HG03520 (cell line): ENCODE data around the gene LRCH4.
"Not testable (repeated sequence)": the region's sequence is repeated elsewhere in the genome, so short reads cannot be mapped to it uniquely, and the experiment has no call there.

Experiments used
- ATAC-seq: cut with Tn5 transposase; IDR thresholded peaks from one replicate; pipeline ENCODE4 v1.9.1; 2021; ENCODE audit warnings: mild to moderate bottlenecking, moderate library complexity; ENCODE audit not compliant: unreplicated experiment

LRCH4 gene

DNA sequence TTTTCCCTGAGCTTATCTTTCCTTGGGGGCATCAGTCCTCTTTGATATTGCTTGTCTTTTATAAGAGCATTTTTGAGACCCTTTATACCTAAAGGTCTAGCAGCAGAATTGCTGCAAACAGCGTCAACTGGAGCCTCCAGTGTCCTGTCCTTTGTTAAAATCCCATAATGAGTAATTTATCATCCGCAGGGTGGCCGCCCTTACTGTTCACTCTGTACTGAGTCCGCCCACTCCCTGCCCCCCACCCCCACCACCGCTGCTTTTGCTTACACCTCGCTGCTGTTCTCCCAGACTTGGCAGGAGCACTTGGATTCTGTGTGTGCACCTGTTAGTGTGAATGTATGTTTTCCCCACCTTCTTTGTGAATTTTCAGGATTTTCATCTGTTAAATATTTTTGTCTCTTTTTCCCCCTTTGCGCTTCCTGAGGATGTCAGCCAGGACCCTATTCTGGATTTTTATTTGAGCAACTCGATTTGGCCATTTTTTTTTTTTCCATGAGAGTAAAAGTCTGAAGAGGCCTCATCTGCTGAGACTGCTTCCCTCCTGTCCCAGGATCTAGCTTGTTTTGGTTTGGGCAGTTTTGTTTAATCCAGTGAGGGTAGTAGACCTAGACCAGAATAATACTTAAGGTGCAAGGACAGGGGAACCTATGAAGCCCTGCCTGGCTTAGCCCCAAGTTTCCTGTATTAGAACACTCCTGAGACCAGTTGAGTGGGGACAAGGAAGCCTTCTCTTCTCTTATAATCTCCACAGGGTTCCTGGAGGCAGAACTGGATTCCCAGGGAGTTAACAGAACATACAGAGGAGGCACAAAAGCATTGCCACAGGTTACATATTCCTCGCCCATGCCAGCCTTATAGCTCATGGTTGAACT lies 38.8 kb downstream of the LRCH4 start:
- ATAC-seq, result no peak

DNA sequence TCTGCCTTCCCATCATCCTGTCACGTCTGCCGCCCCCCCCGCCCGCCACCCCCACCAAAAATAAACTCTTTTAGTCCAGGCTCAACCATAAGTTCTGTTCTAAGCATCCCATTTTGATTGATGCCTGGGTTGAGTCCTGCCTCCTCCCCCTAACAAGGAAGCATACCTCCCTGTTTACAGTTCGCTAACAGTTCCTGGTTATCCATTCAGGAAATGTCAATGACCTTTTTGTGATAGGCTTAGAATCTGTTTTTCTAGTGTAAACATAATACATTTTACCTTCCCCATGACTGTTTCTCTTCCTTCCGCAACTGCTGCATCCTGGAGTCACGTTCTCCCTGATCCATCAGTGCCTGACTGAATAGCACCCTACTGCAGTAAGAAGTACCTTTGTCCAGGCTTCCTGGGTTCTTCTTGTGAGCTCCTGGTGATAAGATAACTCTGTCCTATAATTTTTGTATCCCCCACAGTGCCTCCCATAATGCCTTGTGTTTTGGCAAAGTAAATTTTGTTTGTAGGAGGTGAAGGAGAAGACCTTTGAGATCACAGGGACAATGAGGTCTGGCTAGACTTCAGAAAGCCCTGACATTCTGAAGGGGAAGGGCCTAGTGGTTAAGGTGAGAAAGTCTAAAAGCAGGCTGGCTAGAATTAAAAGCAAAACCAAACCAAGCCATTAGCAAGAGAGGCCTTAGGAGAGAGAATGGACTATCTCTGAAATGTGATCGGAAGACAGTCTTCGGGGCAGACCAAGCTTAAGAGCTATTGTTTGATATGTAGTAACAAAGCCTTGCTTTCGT lies 39.6 kb downstream of the LRCH4 start:
- no peak for ATAC-seq

DNA sequence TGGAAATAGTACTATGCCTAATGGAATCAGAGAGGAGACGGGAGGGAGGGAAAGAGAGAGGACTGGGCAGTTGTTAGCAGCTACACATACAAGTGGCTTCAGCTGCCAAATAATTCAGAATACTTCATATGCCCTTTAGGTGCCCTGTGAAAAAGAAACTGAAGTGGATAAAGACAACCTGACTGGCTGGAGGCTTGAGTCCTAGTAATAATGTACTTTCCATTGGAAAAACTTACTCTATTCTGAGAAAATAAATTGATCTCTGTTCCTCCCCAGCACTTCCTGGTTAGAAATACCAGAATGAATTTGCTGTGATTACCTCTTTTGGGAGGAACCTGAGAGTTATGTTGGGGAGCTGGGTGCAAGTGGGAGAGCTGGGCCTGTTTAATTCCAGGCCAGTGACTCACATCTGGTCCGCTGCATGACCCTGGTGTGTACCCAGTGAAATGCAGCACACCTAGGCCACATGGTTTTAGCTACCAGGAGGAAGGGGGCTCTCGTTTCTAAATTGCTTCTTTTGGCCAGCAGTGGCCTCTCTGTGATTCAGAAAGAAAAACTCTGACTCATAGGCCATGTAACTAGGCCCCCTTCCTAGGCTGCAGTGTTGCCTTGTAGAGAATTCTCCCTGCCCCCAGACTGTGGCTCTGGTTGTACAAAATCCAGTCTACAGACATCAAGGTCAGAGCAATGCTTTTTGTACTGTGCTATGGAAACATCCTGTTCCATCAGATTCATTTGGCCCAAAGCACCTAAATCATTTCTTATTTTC lies 40.4 kb downstream of the LRCH4 start:
- peak; percentile 50 for ATAC-seq

DNA sequence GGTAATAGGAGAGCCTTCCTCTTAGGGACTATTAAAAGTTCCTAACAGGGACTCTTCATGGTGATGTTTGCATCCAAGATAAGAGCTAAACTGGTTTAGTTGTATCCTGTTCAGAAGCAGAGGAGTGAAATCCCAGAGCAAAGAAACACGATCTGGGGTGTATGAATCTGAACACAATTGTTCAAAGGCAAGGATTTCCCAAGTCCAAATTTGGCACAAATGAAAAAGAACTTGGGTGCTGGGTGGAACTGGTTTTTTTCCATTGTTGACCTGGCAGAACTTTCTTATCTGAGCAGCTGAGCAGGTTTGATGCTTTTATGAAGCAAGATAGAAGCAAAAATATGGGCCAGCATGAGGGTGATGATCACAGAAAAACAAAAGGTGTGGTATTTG lies 41.0 kb downstream of the LRCH4 start:
- no peak for ATAC-seq

DNA sequence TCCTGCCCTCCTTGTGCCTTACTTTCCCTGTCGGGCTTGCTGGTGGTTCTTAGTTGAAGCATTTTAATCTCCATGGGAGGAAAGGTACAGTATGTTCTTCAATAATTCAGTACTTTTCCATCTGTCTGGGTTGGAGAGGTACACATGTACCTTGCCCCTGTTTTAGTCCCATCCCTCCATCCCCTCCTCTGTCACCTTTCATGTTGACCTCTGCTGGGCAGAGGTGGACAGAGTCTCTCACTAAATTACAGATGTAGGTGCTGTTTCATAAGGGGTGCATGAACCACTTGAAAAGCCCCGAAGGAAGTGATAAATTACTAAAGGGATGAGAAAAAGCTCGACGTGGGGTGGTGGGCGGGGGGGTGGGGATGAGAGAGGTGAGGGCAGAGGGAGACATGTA lies 41.5 kb downstream of the LRCH4 start:
- no peak for ATAC-seq

DNA sequence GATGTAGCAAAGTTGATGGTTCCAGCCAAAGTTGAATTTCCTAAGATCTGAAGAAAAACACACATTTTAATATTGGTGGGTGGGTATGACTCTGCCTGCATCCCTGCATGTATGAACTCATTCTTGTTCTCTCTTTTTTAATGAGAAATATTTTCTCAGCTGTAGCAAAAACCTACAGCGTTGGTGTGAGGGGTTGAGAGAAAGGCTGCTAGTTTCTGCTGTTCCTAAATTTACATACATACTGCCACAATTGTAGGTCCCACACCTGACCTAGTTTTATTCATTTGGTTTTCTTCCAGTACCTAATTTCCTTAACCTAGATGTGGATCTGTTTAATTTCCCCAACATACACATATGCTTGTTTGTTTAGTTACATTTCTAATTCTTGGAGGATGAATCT lies 42.3 kb downstream of the LRCH4 start:
- no peak for ATAC-seq

DNA sequence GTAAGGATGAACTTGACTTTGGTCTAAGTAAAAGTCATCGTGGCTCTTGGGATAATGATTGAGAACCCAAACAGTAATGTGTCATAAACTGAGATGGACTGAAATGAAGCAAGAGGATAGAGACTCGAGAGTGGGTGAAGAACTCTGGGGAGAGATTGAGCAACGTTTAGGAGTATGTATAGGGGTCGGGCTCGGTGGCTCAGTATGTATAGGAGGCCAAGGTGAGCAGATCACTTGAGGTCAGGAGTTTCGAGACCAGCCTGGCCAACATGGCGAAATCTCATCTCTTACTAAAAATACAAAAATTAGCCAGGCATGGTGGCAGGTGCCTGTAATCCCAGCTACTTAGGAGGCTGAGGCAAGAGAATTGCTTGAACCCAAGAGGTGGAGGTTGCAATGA lies 44.6 kb downstream of the LRCH4 start:
- ATAC-seq, result not testable (repeated sequence)

DNA sequence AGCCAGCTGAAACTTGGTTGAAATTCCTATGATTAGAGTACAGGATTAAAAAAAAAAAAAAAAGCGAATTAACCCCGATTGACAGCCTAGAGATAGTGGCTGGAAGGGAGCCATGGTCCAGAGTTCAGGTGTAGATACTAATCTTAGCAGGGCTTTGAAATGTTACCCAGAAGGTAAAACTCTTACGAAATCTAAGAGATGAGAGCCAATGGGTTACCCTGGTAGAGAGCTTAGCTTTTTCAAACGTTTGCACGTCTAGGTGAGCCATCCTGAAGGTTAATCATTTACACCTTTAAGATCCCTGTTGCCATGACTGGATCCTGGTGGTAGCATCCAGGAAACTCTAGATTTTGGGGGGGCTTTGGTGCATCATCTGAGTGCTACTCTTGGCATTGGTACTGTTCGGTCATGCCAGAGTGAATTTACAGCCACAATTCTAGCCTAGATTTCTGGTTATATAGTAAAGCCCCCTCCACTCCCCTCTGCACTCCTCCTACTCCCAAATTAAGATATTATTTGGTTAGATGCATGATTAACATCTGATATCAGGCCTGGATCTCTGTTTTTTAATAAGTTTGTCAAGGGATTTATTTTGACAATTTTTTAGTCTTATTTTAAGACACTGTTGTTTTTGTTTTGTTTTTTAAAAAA lies 45.7 kb downstream of the LRCH4 start:
- no peak for ATAC-seq

DNA sequence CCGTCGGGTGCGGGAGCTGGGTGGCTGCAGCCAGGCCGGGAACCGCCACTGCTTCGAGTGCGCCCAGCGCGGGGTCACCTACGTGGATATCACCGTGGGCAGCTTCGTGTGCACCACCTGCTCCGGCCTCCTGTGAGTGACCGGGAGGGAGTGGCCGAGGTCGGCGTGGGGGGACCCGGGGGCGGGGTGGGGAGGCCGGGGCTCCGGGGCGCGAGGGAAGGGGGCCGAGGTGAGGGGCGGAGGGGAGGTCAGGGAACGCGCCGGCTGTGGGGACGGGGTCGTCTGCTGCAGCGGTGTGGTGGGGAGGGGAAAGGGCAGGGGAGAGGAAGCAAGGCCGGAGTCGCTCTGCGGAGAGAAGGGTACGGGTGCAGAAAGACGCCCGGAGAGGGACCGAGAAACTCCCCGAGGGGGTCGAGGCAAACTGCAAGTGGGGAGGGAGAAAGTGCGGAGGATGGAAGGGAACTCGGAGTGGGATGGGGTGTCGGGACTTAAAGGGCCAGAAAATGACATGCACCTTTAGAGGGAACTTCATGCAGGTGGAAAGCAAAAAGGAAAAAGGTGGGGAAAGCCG lies 46.4 kb downstream of the LRCH4 start:
- ATAC-seq, result no peak

DNA sequence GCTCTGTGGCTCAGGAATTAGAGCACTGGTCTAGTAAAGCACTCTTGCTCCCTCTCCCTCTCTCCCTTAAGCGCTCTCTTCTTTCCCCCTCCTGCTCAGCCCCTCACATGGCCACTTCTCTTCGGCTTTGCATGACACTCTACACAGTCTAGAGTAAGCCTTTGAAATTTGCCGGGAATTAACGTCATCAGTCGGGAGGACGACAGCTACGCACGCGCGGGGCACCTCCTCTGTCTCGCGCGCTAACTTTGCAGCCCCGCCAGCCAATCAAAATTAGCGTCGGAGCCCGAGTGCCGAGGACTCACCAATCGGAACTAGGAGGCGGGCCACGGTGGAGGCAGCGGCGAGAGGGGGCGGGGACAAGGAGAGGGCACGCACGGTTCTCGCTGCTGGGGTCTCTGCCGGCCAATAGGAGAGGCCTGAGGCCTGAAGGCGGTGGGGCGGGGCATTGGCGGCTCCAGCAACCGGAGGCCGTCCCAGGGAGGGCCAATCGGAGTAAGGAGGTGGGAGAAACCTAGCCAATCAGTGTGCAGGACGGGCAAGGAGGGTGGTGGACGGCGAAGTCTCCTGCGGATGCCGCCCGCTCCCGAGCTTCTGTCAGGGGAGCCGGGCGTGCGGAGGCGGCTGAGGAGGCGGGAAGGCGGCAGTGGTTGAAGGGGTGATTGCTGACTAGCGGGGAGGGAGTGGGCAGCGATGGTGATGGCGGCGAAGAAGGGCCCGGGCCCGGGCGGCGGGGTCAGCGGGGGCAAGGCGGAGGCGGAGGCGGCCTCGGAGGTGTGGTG lies 47.1 kb downstream of the LRCH4 start, which contains the start of gene AGFG2:
Gene AGFG2 (plus strand): TSS at position 550 of the 782 bp plus-strand sequence. CDS start 144 bp downstream, at position 694.
- peak; percentile 92 for ATAC-seq

DNA sequence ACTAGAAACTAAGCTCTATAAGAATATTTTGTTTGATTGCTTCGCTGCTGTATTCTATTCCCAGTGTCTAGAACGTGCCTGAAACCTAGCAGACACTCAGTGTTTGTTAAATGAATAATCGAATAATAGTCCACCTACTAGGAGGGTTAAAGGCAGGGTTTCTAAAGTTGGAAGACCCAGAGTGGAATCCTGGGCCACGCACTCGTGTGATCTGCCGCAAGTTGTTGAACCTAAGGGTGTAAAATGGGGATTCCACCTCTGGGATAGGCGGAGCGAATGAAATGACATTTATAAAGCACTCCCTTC lies 47.6 kb downstream of the LRCH4 start:
- ATAC-seq, result no peak

DNA sequence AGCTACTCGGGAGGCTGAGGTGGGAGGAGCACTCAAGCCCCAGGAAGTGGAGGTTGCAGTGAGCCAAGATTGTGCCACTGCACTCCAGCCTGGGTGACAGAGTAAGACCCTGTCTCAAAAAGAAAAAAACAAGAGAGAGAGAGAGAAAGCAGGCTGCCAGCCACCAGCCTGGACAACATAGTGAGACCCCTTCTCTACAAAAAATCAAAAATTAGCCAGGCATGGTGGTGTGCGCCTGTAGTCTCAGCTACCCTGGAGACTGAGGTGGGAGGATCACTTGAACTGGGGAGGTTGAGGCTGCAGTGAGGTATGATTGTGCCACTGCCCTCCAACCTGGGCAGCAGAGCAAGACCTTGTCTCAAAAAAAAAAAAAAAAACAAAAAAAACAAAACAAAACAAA lies 49.2 kb downstream of the LRCH4 start:
- not testable (repeated sequence) for ATAC-seq

DNA sequence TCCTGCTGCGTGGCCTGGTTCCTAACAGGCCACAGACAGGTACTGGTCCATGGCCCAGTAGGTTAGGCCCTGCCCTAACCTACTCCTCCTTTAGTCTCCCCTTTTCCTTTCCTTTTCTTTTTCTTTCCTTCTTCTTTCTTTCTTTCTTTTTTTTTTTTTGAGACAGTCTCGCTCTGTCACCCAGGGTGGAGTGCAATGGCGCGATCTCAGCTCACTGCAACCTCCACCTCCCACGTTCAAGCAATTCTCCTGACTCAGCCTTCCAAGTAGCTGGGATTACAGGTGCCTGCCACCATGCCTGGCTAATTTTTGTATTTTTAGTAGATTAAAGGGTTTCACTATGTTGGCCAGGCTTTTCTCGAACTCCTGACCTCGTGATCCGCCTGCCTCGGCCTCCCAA lies 49.9 kb downstream of the LRCH4 start:
- ATAC-seq, result not testable (repeated sequence)

DNA sequence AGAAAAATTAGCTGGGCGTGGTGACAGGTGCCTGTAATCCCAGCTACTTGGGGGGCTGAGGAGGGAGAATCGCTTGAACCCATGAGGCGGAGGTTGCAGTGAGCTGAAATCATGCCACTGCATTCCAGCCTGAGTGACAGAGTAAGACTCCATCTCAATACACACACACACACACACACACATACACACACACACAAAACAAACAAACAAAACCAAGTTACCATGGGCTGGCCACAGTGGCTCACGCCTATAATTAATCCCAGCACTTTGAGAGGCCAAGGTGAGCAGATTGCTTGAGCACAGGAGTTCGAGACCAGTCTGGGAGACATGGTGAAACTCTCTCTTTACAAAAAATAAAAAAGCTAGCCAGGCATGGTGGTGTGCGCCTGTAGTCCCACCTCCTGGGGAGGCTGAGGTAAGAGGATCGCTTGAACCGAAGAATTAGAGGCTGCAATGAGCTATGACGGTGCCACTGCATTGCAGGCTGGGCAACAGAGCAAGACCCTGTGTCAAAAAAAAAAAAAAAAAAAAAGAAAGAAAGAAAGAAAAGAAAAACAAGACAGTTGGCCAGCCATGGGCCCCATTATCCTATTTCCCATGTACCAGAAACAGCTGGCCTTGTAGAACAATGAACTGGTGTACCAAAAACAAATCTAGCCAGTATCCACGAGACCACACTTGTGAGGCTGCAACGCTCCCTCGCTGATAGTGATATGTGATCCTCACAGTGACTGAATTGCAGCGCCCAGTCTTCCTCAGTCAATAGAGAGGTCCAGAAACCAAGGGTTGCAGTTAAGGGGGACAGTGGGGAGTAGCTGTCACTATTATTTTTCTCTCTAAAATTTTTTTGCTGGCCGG lies 53.5 kb downstream of the LRCH4 start:
- no peak for ATAC-seq

DNA sequence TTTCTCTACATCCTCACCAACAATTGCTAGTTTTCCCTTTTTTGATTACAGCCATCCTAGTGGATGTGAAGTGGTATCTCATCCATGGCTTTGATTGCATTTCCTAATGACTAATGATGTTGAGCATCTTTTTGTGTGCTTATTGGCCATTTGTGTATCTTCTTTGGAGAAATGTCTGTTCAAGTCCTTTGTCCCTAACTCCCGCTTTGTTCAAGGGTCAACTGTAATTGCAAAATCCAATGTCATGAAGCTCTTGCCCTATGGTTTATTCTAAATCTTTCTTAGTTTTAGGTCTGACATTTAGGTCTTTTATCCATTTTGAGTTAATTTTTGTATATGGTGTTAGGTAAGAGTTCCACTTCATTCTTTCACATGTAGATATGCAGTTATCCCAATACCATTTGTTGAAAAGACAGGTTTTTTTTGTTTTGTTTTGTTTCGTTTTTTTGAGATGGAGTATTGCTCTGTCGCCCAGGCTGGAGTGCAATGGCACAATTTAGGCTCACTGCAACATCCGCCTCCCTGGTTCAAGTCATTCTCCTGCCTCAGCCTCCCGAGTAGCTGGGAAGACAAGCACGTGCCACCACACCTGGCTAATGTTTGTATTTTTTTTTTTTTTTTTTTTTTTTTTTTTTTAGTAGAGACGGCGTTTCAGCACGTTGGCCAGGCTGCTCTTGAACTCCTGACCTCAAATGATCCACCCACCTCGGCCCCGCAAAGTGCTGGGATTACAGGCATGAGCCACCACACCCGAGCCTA lies 57.6 kb downstream of the LRCH4 start:
- not testable (repeated sequence) for ATAC-seq
